IMR-90 (cell line): ENCODE data around the gene LCP1. TPM values are rescaled to one million over a fixed set of nuclear protein-coding genes. Genes with fewer than 3 reads are reported as not detected.

Experiments
- ATAC-seq: fragments of 200-7000 bp; cut with Tn5 transposase; 2 replicates; pipeline ENCODE4 v1.9.1; 2020; ENCODE audit warnings: low read depth, mild to moderate bottlenecking, moderate library complexity
- BruUV-seq: library from RNA; stranded (reverse); fragments of 400-500 nt; replicated peaks from 2 replicates; lab custom pipeline; 2021; lab: Mats Ljungman, UMichigan
- CTCF ChIA-PET: fragments of 300-600 bp; formaldehyde crosslinking; extraction: SDS; loops from one replicate; lab custom pipeline; 2021; ENCODE audit warnings: antibody characterized with exemption; lab: Yijun Ruan, JAX
- POLR2A ChIA-PET: fragments of 300-600 bp; sonication (Branson Sonifier 250); formaldehyde crosslinking; loops from one replicate; lab custom pipeline; 2022; ENCODE audit warnings: antibody characterized with exemption; ENCODE audit not compliant: unreplicated experiment; lab: Charles Lee
- DNase-seq: peaks from one replicate; pipeline ENCODE4 v3.0.0; 2013
- H2AFZ ChIP-seq: replicated peaks from 2 replicates; pipeline ENCODE3; 2013; ENCODE audit warnings: low read length, mild to moderate bottlenecking; ENCODE audit not compliant: poor library complexity
- H2AK5ac ChIP-seq: 2 replicates; pipeline ENCODE4 v1.6.1; 2013; ENCODE audit warnings: low read depth, low read length, inconsistent platforms
- H2AK9ac ChIP-seq: replicated peaks from 2 replicates; pipeline ENCODE3; 2013; ENCODE audit warnings: mild to moderate bottlenecking, low read depth, low read length, moderate library complexity; ENCODE audit not compliant: poor library complexity
- H2BK120ac ChIP-seq: 2 replicates; pipeline ENCODE4 v1.6.1; 2013; ENCODE audit warnings: low read depth, low read length, inconsistent platforms
- H2BK15ac ChIP-seq: 3 replicates; pipeline ENCODE4 v1.6.1; 2013; ENCODE audit warnings: low read depth, low read length, inconsistent platforms
- H2BK20ac ChIP-seq: 2 replicates; pipeline ENCODE4 v1.6.1; 2013; ENCODE audit warnings: low read depth, mild to moderate bottlenecking, inconsistent platforms, low read length, moderate library complexity
- H2BK5ac ChIP-seq: 2 replicates; pipeline ENCODE4 v1.6.1; 2013; ENCODE audit warnings: mild to moderate bottlenecking, low read depth, low read length, inconsistent platforms; ENCODE audit not compliant: poor library complexity, severe bottlenecking
- H3K14ac ChIP-seq: replicated peaks from 2 replicates; pipeline ENCODE4 v1.6.1; 2013; ENCODE audit warnings: low read depth, low read length, inconsistent platforms
- H3K18ac ChIP-seq: 2 replicates; pipeline ENCODE4 v1.6.1; 2013; ENCODE audit warnings: low read depth, low read length, control low read depth
- H3K23ac ChIP-seq: 2 replicates; pipeline ENCODE4 v1.6.1; 2013; ENCODE audit warnings: low read depth, low read length, inconsistent platforms
- H3K27ac ChIP-seq: 2 replicates; pipeline ENCODE4 v1.5.1; 2013; ENCODE audit warnings: mild to moderate bottlenecking, control low read depth, low read length; ENCODE audit not compliant: insufficient read depth
- H3K27me3 ChIP-seq: 2 replicates; pipeline ENCODE4 v1.6.1; 2013; ENCODE audit warnings: low read length; ENCODE audit not compliant: control insufficient read depth, insufficient read depth
- H3K36me3 ChIP-seq: 2 replicates; pipeline ENCODE4 v1.6.1; 2013; ENCODE audit warnings: low read length, mixed read lengths; ENCODE audit not compliant: control insufficient read depth, insufficient read depth
- H3K4ac ChIP-seq: 2 replicates; pipeline ENCODE4 v1.6.1; 2013; ENCODE audit warnings: low read depth, low read length, inconsistent platforms
- H3K4me1 ChIP-seq: 2 replicates; pipeline ENCODE4 v1.6.1; 2013; ENCODE audit warnings: low read length, mixed read lengths; ENCODE audit not compliant: control insufficient read depth, insufficient read depth
- H3K4me2 ChIP-seq: 2 replicates; pipeline ENCODE4 v1.6.1; 2013; ENCODE audit warnings: low read depth, mild to moderate bottlenecking, control low read depth, low read length, moderate library complexity
- H3K4me3 ChIP-seq: 2 replicates; pipeline ENCODE4 v1.5.1; 2013; ENCODE audit warnings: low read depth, mild to moderate bottlenecking, control low read depth, low read length, moderate library complexity; ENCODE audit not compliant: insufficient read depth
- H3K56ac ChIP-seq: 2 replicates; pipeline ENCODE4 v1.6.1; 2013; ENCODE audit warnings: low read length, inconsistent platforms; ENCODE audit not compliant: insufficient read depth; ENCODE audit errors: extremely low read depth
- H3K79me1 ChIP-seq, 2 experiments: 2 replicates each; pipeline ENCODE4 v1.6.1; 2013; ENCODE audit warnings: low read length in 2 of 2, inconsistent platforms in 1 of 2, low read depth in 1 of 2
- H3K9ac ChIP-seq: 2 replicates; pipeline ENCODE4 v1.6.1; 2013; ENCODE audit warnings: low read depth, low read length, control low read depth
- H3K9me1 ChIP-seq: 2 replicates; pipeline ENCODE4 v1.6.1; 2013; ENCODE audit warnings: low read length, inconsistent platforms; ENCODE audit not compliant: insufficient read depth
- H3K9me3 ChIP-seq: 2 replicates; pipeline ENCODE4 v1.6.1; 2013; ENCODE audit warnings: low read length; ENCODE audit not compliant: control insufficient read depth, insufficient read depth
- H4K20me1 ChIP-seq: 2 replicates; pipeline ENCODE4 v1.6.1; 2013; ENCODE audit warnings: low read length, inconsistent platforms; ENCODE audit not compliant: insufficient read depth
- H4K5ac ChIP-seq: 2 replicates; pipeline ENCODE4 v1.6.1; 2013; ENCODE audit warnings: mild to moderate bottlenecking, low read depth, low read length, control low read depth
- H4K8ac ChIP-seq, 2 experiments: 2 replicates each; pipeline ENCODE4 v1.6.1; 2013; ENCODE audit warnings: low read depth in 2 of 2, low read length in 2 of 2, control low read depth in 1 of 2, inconsistent platforms in 1 of 2
- H4K91ac ChIP-seq: 2 replicates; pipeline ENCODE4 v1.6.1; 2013; ENCODE audit warnings: low read depth, low read length, inconsistent platforms; ENCODE audit not compliant: insufficient read depth
- BHLHE40 ChIP-seq: fragments of 150-350 bp; IDR thresholded peaks from 2 replicates; pipeline ENCODE4 v1.6.1; 2016; ENCODE audit warnings: mild to moderate bottlenecking, low read depth, low read length
- CEBPB ChIP-seq: IDR thresholded peaks from 2 replicates; pipeline ENCODE4 v1.6.1; 2012; ENCODE audit warnings: low read depth, low read length, improper control_type of control experiment
- CHD1 ChIP-seq: IDR thresholded peaks from 2 replicates; pipeline ENCODE4 v1.6.1; 2012; ENCODE audit warnings: low read depth, low read length, improper control_type of control experiment
- FOS ChIP-seq: fragments of 150-350 bp; IDR thresholded peaks from 2 replicates; pipeline ENCODE4 v1.6.1; 2016; ENCODE audit warnings: low read depth, low read length
- MAFK ChIP-seq: IDR thresholded peaks from 2 replicates; pipeline ENCODE4 v1.6.1; 2012; ENCODE audit warnings: low read depth, low read length, improper control_type of control experiment
- MAZ ChIP-seq: IDR thresholded peaks from 2 replicates; pipeline ENCODE4 v1.6.1; 2012; ENCODE audit warnings: low read depth, mild to moderate bottlenecking, low read length, improper control_type of control experiment, moderate library complexity, borderline replicate concordance
- MXI1 ChIP-seq: IDR thresholded peaks from 2 replicates; pipeline ENCODE4 v1.6.1; 2012; ENCODE audit warnings: low read depth, mild to moderate bottlenecking, low read length, moderate library complexity, borderline replicate concordance
- NFE2L2 ChIP-seq: fragments of 150-350 bp; IDR thresholded peaks from 2 replicates; pipeline ENCODE4 v1.6.1; 2016; ENCODE audit warnings: low read depth, mild to moderate bottlenecking, low read length
- POLR2A ChIP-seq: IDR thresholded peaks from 2 replicates; pipeline ENCODE4 v1.6.1; 2012; ENCODE audit warnings: mild to moderate bottlenecking, low read depth, low read length
- RAD21 ChIP-seq: IDR thresholded peaks from 2 replicates; pipeline ENCODE4 v1.6.1; 2012; ENCODE audit warnings: low read length, improper control_type of control experiment
- RCOR1 ChIP-seq: IDR thresholded peaks from 2 replicates; pipeline ENCODE4 v1.6.1; 2012; ENCODE audit warnings: mild to moderate bottlenecking, low read length, improper control_type of control experiment; ENCODE audit not compliant: insufficient replicate concordance
- RFX5 ChIP-seq: IDR thresholded peaks from 2 replicates; pipeline ENCODE4 v1.8.0; 2012; ENCODE audit warnings: low read depth, mild to moderate bottlenecking, low read length, moderate library complexity
- SMC3 ChIP-seq: fragments of 150-350 bp; IDR thresholded peaks from 2 replicates; pipeline ENCODE4 v1.6.1; 2016; ENCODE audit warnings: low read depth, mild to moderate bottlenecking, antibody characterized with exemption, low read length, moderate library complexity
- WGBS, 2 experiments: methylation state at CpG; one replicate each; pipeline versions ENCODE4 v1.1.5 to v1.1.7; 2013; ENCODE audit warnings: missing lambda C conversion rate in 2 of 2; ENCODE audit not compliant: insufficient read length in 1 of 2; ENCODE audit errors: extremely low coverage in 2 of 2; 5-methylcytosine and 5-hydroxymethylcytosine counted together
- dilution Hi-C: fragments of 300-500 bp; cut with HindIII; formaldehyde crosslinking; loops from one replicate; pipeline ENCODE4 v1.14.3; 2018; ENCODE audit warnings: low sequenced_read_pairs; ENCODE audit not compliant: unreplicated experiment
- in situ Hi-C: fragments of 300-500 bp; cut with MboI; formaldehyde crosslinking; loops from 3 replicates; pipeline ENCODE4 v1.14.3; 2019; ENCODE audit warnings: low sequenced_read_pairs, inconsistent platforms, mixed read lengths
- intact Hi-C: fragments of 100-400 bp; cut with micrococcal nuclease; formaldehyde crosslinking; loops from 2 replicates; pipeline ENCODE4 v1.10.0; 2022
- polyA plus RNA-seq, 3 experiments: library from polyadenylated mRNA; depleted of rRNA; stranded (reverse); fragments of >200 nt; gene quantifications; 2 replicates each; pipeline ENCODE4 v1.2.3, GENCODE V29; 2012; ENCODE audit warnings: low replicate concordance in 1 of 3
- total RNA-seq: library from RNA; depleted of rRNA; stranded (reverse); fragments of >200 nt; gene quantifications from 2 replicates; pipeline ENCODE4 v1.2.3, GENCODE V29; 2012
- TF ChIP-seq, protein P1 (sequence below): fragments of 150-350 bp; IDR thresholded peaks from 2 replicates; pipeline ENCODE4 v1.6.1; 2016; ENCODE audit warnings: low read depth, mild to moderate bottlenecking, low read length, moderate library complexity, borderline replicate concordance
- TF ChIP-seq, protein P2 (sequence below): conservative IDR thresholded peaks from 2 replicates; pipeline ENCODE4 v1.5.1; 2012; ENCODE audit warnings: mild to moderate bottlenecking, low read depth, low read length, improper control_type of control experiment
- TF ChIP-seq, protein P3 (sequence below): fragments of 150-350 bp; IDR thresholded peaks from 2 replicates; pipeline ENCODE4 v1.6.1; 2017; ENCODE audit warnings: mild to moderate bottlenecking, antibody characterized with exemption, low read length, low read depth

The LCP1 gene
- total and polyA plus RNA-seq, 2 of the 4 experiments (the other 2 are of a cell fraction): not detected

DNA sequence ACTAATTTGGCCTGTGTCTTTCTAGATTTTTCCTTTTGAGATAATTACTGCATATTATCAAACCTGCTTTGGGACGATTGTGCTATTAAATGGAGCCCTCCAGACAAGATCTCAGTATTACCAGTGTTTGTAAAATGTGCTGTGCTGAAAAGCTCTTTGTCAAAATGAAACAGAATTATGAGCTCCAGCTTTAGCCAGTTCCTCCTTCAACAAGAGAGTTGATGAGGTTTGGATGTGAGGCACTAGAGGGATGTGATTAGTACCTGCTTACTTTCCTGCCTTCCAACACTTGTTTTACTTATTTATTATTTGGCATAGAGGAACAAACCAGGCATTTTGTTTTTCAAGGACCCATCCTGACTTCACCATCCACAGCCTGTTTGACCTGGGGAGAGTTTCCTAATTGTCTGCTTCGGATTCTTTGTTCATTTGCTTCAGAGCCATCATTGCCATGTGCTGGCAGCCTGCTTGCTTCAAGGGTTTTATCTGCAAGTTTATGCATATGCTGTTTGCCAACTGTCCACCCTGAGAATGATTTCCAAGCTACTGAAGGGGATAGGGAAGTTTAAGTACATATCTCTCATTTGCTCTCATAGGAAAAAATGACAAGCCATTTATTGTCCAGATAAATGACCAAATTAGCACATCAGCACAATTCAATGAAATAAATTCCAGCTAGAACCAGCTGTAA, 44.2 kb downstream of the LCP1 start:
- Histone ChIP-seq H3K18ac (no peak overlapping the region), H2BK15ac (no peak overlapping the region), H2BK120ac (no peak overlapping the region), H3K4me2 (no peak overlapping the region), H3K9me1 (no peaks in the 10 kb centered on the region), H2AK9ac (no peak overlapping the region), H3K4ac (no peak overlapping the region), H3K56ac (no peak overlapping the region), H4K20me1 (no peaks in the 10 kb centered on the region), H3K4me3 (no peak overlapping the region), H3K79me1 (no peaks in the 10 kb centered on the region), H4K5ac (no peak overlapping the region), H3K36me3 (no peaks in the 10 kb centered on the region), H2AFZ (no peak overlapping the region), H3K4me1 (no peaks in the 10 kb centered on the region), H3K9me3 (no peaks in the 10 kb centered on the region), H3K9ac (no peak overlapping the region), H3K27ac (no peak overlapping the region), H3K23ac (no peak overlapping the region), H4K8ac (no peak overlapping the region), H2BK5ac (no peak overlapping the region), H3K27me3 (peaks cover 6% of the 10 kb centered on the region; the same call in 1 of the 2 replicates), H2BK20ac (no peak overlapping the region), H2AK5ac (no peak overlapping the region), H3K14ac (no peak overlapping the region), H4K91ac (no peak overlapping the region)
- TF ChIP-seq MAFK: no peak
- no peak for TF ChIP-seq SMC3
- TF ChIP-seq POLR2A: no peak
- TF ChIP-seq MAZ: no peak
- no peak for TF ChIP-seq CEBPB
- no peak for TF ChIP-seq CHD1
- TF ChIP-seq, protein P1, sequence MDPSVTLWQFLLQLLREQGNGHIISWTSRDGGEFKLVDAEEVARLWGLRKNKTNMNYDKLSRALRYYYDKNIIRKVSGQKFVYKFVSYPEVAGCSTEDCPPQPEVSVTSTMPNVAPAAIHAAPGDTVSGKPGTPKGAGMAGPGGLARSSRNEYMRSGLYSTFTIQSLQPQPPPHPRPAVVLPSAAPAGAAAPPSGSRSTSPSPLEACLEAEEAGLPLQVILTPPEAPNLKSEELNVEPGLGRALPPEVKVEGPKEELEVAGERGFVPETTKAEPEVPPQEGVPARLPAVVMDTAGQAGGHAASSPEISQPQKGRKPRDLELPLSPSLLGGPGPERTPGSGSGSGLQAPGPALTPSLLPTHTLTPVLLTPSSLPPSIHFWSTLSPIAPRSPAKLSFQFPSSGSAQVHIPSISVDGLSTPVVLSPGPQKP: no peak
- TF ChIP-seq RCOR1: no peak
- no peak for TF ChIP-seq MXI1
- TF ChIP-seq RFX5: no peak
- TF ChIP-seq NFE2L2: no peak
- no peak for TF ChIP-seq FOS
- TF ChIP-seq, protein P2, sequence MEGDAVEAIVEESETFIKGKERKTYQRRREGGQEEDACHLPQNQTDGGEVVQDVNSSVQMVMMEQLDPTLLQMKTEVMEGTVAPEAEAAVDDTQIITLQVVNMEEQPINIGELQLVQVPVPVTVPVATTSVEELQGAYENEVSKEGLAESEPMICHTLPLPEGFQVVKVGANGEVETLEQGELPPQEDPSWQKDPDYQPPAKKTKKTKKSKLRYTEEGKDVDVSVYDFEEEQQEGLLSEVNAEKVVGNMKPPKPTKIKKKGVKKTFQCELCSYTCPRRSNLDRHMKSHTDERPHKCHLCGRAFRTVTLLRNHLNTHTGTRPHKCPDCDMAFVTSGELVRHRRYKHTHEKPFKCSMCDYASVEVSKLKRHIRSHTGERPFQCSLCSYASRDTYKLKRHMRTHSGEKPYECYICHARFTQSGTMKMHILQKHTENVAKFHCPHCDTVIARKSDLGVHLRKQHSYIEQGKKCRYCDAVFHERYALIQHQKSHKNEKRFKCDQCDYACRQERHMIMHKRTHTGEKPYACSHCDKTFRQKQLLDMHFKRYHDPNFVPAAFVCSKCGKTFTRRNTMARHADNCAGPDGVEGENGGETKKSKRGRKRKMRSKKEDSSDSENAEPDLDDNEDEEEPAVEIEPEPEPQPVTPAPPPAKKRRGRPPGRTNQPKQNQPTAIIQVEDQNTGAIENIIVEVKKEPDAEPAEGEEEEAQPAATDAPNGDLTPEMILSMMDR: no peak
- TF ChIP-seq RAD21: no peak
- TF ChIP-seq, protein P3, sequence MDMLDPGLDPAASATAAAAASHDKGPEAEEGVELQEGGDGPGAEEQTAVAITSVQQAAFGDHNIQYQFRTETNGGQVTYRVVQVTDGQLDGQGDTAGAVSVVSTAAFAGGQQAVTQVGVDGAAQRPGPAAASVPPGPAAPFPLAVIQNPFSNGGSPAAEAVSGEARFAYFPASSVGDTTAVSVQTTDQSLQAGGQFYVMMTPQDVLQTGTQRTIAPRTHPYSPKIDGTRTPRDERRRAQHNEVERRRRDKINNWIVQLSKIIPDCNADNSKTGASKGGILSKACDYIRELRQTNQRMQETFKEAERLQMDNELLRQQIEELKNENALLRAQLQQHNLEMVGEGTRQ: no peak
- no peak for TF ChIP-seq BHLHE40
- no TSS peak for BruUV-seq
- ATAC-seq: no peak
- dilution Hi-C loops (no loop called here), in situ Hi-C loops (no loop called here), intact Hi-C loops (no loop called here)
- ChIA-PET POLR2A (no interaction called here), CTCF (interaction anchor here (1.5 kb wide), 1 partner anchor 11 kb away, joined by 5 read pairs; no protein-coding TSS in a partner anchor)
- no peak for DNase-seq
- no CpG with 5 or more reads among the region's 2 CpGs for WGBS, 2 experiments
